HG03139 (cell line): ENCODE data around the gene CACNA1G.

Source experiments
- ATAC-seq: cut with Tn5 transposase; IDR thresholded peaks from one replicate; pipeline ENCODE4 v1.9.1; 2021; ENCODE audit not compliant: unreplicated experiment

The CACNA1G gene

GRCh38 chr17:50560185-50560824, at the start of gene CACNA1G:
Gene CACNA1G (plus strand): TSS chr17:50560715. CDS start chr17:50561460, 745 bp downstream.
- peak; percentile 84 for ATAC-seq

DNA sequence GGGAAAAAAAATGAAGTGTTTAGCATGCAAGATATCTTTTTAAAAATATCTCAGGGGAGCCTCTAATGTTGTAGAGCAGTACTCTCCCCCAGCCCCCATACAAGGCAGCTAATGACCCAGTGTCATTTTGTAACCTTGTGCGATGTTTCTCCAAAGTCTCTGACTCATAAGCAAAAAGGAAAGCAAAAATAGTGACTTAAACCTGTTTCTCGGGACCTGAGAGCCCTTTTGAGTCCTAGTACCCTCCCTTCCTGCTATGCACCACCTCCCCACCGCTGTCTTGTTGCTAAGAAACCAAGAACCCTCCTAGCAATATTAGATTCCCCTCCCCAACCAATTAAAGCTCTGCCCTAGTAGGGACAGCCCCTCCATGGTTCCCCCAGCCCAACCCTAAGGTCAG, 49.5 kb upstream of the CACNA1G start:
- peak; percentile 75 for ATAC-seq

DNA sequence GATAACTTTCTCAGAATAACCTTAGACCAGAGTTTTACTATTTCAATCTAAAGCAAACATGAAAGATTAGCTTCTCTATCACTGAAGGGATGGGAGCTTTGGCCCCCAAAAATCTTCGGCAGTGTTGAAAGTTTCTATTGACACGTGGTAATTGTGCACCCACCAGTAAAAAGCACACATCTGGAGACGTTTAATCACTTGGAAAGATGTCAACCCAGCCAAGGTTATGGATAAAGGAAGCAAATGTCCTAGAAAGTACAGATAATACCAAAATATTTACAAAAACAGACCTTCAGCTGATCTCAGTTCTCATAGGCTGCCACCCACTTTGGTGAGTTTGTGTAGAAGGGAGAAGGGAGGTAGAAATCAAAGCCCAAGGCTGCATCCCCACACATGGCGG, 47.0 kb upstream of the CACNA1G start:
- no peak for ATAC-seq

GRCh38 chr17:50514388-50514787, 46.1 kb upstream of the CACNA1G start:
- no peak for ATAC-seq

DNA sequence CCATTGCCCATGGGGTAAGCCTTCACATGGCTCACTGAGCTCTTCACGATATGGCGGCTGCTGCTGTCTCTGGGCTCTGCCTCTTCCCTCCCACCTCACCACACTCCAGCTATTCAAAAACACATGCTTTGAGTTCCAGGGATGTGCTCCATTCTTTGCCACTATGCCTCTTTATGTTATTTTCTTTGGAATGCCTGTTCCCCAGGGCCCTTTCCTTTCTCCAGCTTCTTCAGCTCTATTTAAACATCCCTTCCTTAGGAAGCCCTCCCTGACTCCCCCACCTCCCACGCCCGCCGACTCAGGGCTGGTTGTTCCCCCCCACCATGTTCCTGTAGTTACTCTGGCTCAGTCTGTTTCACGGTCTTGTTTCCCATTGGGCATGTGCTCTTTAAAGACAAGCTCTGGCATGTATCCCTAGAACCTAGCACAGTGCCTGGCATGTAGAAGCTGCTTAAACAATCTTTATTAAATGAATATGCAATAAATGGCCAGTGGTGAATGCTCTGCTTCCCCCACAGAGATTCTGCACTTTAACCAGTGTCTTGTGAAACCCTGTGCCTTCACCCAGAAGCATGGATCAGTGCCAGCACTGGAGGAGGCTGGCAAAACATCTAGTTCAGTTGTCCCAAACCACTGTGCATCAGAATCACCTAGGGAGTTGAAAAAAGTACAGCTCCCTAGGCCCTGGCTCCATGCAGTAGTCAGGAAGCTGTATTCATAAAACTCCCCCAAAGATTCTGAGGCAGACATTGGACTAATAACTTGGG, 45.4 kb upstream of the CACNA1G start:
- ATAC-seq = no peak

DNA sequence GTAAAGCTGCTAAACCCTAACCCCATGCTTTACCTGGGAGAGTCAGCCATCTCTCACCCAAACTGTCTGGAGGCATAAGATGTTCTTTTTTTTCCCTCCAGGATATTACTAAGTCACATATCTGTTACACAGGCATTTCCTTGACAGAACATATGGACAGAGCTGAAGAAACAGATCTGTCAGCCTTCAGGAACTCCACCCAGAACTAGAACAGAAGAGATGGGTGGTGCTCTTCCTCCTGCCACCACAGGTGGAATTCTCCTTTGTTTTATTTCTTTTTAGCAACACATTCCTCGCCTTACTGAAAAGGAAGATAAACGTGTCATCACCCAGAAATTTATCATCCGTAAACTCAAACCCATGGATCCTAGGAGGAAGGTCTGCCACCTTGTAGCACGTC, 43.5 kb upstream of the CACNA1G start:
- no peak for ATAC-seq

- ATAC-seq = no peak
Observed at GRCh38 chr17:50517504-50518383, 42.8 kb upstream of the CACNA1G start.

- no peak for ATAC-seq
Observed at GRCh38 chr17:50518384-50519023, 42.0 kb upstream of the CACNA1G start.

GRCh38 chr17:50519141-50519834, 41.2 kb upstream of the CACNA1G start:
- ATAC-seq = no peak

- ATAC-seq = no peak
Observed at GRCh38 chr17:50520483-50520882, 40.0 kb upstream of the CACNA1G start.

- no peak for ATAC-seq
Observed at GRCh38 chr17:50521514-50521913, 39.0 kb upstream of the CACNA1G start.

GRCh38 chr17:50522766-50523165, 37.7 kb upstream of the CACNA1G start:
- no peak for ATAC-seq

DNA sequence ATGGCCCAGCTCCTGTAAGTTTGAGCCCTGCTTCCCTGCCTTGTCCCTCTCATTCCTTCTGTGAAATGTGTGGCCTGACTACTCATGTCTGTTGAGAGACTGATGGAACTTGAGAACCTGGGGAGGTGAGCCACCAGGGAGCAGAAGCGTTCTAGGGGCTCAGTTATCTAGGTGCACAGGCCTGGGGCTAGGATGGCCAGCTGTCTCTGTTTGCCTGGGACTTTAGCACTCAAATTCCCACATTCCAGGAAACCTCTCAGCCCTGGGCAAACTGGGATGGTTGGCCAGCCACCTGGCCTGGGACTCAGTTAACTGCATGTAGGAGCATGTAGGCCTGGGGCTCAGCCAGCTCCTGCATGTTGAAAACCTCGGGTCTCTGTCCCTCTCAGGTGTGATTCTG, 37.3 kb upstream of the CACNA1G start:
- ATAC-seq = no peak

- ATAC-seq = no peak
Observed at GRCh38 chr17:50524838-50525237, 35.7 kb upstream of the CACNA1G start.

GRCh38 chr17:50527155-50527762, 33.3 kb upstream of the CACNA1G start:
- ATAC-seq = no peak

DNA sequence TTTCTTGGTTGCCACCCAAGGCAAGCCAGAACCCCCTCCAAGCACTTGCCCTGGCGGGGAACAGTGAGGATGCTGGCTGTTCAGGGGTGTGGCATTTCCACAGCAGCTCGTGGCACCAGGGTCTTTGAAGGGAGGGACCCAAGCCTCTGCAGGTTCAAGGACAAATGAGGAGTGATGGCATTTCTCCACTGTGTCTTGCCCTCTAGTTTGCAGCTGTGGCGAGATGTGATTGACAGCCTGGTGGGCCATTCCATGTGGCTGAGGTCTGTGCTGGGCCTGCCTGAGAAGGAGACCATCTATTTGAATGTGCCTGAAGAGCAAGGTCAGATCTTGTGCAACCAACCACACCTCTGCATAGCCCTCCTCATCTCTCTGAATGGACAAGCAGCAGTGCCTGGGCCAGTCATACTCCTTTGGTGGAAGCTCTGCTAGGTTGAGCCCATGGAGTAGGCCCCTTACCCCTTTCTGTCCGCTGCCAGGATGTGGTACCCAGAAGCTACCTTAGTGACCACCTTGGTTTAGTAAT, 32.5 kb upstream of the CACNA1G start:
- no peak for ATAC-seq

GRCh38 chr17:50529849-50530248, 30.7 kb upstream of the CACNA1G start:
- ATAC-seq = no peak

GRCh38 chr17:50531428-50532025, 29.0 kb upstream of the CACNA1G start:
- no peak for ATAC-seq

- ATAC-seq = no peak
Observed at GRCh38 chr17:50532452-50533024, 28.0 kb upstream of the CACNA1G start, which contains the start of gene EPN3. Gene EPN3 (plus strand): TSS chr17:50532735. CDS start chr17:50536557, 3,822 bp downstream.
